HL-60 (cell line): ENCODE measurements around the gene PIK3CB.

Experiments
- DNase-seq, 2 experiments: peaks; one replicate each; pipeline ENCODE4 v3.0.0-alpha.2; 2010 to 2020; ENCODE audit warnings: low read depth in 1 of 2, low spot score in 1 of 2
- H3K27ac ChIP-seq: fragments of 250-450 bp; sonication (Bioruptor Pico); replicated peaks from 2 replicates; pipeline ENCODE4 v1.5.1; 2020; ENCODE audit warnings: mild to moderate bottlenecking, moderate library complexity
- H3K27me3 ChIP-seq: fragments of 250-450 bp; sonication (Bioruptor Pico); 2 replicates; pipeline ENCODE4 v1.5.1; 2021; ENCODE audit warnings: mild to moderate bottlenecking, moderate library complexity; ENCODE audit not compliant: insufficient read depth, poor library complexity, severe bottlenecking
- H3K4me3 ChIP-seq: replicated peaks from 2 replicates; pipeline ENCODE4 v1.5.1; 2011; ENCODE audit warnings: mild to moderate bottlenecking, control low read depth, low read length; ENCODE audit not compliant: insufficient read depth
- GABPA ChIP-seq: IDR thresholded peaks from 2 replicates; pipeline ENCODE4 v1.6.1; 2012; ENCODE audit warnings: low read depth
- POLR2AphosphoS5 ChIP-seq: IDR thresholded peaks from 2 replicates; pipeline ENCODE4 v1.6.1; 2012; ENCODE audit warnings: low read depth
- SPI1 ChIP-seq: IDR thresholded peaks from 2 replicates; pipeline ENCODE4 v1.6.1; 2012; ENCODE audit warnings: low read depth, mild to moderate bottlenecking, borderline replicate concordance
- TF ChIP-seq, protein P1 (sequence below): IDR thresholded peaks from 2 replicates; pipeline ENCODE4 v1.6.1; 2012; ENCODE audit warnings: low read depth; ENCODE audit not compliant: insufficient replicate concordance
- TF ChIP-seq, protein P2 (sequence below): IDR thresholded peaks from one replicate; pipeline ENCODE4 v1.5.1; 2011; ENCODE audit warnings: low read length, control low read depth, inconsistent platforms; ENCODE audit not compliant: insufficient read depth

The PIK3CB gene

DNA sequence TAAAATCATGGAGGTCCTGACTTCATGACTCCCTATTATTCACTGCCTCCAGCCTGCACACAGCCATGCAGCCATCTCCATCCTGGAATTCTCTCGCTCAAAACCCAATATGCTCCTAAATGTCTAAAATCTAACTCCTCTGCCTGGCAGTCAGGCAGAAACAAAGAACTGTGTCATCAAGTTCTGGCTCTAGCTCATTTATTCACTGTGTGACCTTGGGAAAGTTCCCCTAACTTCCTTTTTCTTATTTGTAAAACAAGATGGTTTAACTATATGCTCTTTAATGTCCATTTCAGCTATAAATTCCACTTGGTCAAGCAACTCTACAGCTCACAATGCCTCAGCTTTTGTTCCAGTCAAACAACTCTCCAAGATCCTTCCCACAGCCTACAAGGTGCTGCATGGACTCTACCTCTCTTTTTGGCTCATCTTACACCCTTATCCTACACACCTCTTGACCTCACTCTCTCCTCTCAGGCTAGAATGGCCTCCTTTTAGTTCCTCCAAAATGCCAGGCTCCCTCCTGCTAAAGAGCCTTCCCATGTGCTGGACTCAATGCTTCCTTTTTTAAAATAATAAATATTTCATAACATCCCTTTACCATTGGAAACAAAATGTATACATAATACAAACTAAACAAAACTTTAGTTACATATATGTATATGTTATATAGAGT, 16.4 kb downstream of the PIK3CB start:
- Histone ChIP-seq H3K27me3 (no peaks in the 10 kb centered on the region), H3K4me3 (no peak overlapping the region), H3K27ac (peak overlapping the region; percentile 47)
- peak in 1 of 2 experiments; percentile 39 for DNase-seq
- no peak for TF ChIP-seq SPI1
- no peak for TF ChIP-seq POLR2AphosphoS5
- TF ChIP-seq, protein P1, sequence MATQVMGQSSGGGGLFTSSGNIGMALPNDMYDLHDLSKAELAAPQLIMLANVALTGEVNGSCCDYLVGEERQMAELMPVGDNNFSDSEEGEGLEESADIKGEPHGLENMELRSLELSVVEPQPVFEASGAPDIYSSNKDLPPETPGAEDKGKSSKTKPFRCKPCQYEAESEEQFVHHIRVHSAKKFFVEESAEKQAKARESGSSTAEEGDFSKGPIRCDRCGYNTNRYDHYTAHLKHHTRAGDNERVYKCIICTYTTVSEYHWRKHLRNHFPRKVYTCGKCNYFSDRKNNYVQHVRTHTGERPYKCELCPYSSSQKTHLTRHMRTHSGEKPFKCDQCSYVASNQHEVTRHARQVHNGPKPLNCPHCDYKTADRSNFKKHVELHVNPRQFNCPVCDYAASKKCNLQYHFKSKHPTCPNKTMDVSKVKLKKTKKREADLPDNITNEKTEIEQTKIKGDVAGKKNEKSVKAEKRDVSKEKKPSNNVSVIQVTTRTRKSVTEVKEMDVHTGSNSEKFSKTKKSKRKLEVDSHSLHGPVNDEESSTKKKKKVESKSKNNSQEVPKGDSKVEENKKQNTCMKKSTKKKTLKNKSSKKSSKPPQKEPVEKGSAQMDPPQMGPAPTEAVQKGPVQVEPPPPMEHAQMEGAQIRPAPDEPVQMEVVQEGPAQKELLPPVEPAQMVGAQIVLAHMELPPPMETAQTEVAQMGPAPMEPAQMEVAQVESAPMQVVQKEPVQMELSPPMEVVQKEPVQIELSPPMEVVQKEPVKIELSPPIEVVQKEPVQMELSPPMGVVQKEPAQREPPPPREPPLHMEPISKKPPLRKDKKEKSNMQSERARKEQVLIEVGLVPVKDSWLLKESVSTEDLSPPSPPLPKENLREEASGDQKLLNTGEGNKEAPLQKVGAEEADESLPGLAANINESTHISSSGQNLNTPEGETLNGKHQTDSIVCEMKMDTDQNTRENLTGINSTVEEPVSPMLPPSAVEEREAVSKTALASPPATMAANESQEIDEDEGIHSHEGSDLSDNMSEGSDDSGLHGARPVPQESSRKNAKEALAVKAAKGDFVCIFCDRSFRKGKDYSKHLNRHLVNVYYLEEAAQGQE: no peak
- TF ChIP-seq GABPA: no peak
- TF ChIP-seq, protein P2, sequence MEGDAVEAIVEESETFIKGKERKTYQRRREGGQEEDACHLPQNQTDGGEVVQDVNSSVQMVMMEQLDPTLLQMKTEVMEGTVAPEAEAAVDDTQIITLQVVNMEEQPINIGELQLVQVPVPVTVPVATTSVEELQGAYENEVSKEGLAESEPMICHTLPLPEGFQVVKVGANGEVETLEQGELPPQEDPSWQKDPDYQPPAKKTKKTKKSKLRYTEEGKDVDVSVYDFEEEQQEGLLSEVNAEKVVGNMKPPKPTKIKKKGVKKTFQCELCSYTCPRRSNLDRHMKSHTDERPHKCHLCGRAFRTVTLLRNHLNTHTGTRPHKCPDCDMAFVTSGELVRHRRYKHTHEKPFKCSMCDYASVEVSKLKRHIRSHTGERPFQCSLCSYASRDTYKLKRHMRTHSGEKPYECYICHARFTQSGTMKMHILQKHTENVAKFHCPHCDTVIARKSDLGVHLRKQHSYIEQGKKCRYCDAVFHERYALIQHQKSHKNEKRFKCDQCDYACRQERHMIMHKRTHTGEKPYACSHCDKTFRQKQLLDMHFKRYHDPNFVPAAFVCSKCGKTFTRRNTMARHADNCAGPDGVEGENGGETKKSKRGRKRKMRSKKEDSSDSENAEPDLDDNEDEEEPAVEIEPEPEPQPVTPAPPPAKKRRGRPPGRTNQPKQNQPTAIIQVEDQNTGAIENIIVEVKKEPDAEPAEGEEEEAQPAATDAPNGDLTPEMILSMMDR: no peak

DNA sequence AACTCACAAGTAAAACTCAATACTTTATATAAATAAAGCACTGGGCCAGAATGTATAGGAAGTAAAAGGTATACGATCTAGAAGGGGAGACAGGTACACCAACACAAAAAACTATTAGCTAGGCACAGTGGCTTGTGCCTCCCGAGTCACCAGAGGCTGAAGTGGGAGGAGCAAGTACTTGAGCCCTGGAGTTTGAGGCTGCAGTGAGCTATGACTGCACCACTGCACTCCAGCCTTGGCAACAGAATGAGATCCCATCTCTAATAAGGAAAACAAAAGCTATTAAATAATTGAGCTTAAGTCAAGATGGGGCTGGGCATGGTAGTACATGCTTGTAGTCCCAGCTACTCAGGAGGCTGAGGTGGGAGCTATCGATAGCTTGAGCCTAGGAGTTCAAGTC, 17.0 kb downstream of the PIK3CB start:
- DNase-seq: no peak
- Histone ChIP-seq H3K27me3 (no peaks in the 10 kb centered on the region), H3K27ac (peak overlapping the region; percentile 47), H3K4me3 (no peak overlapping the region)
- TF ChIP-seq, protein P1: no peak
- TF ChIP-seq, protein P2: no peak

DNA sequence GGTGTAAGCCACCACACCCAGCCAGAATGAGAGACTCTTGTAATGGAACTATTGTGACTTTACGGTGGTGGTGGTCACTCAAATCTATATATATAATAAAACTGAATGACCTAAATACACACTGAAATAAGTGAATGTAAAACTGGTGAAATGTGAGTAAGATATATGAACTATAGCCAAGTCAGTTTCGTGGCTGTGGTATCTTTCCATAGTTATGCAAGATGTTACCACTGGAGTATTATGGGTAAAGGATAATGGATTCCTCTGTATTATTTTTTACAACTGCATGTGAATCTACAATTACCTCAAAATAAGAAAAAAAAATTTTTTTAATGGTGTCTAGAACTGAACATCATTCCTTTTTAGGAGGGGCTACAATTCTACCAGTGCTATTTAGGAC, 21.9 kb downstream of the PIK3CB start:
- Histone ChIP-seq H3K27me3 (no peaks in the 10 kb centered on the region), H3K4me3 (no peak overlapping the region), H3K27ac (no peak overlapping the region)
- DNase-seq: no peak
- no peak for TF ChIP-seq SPI1
- TF ChIP-seq, protein P1: no peak
